ENCODE measurements around the gene RFX2. TPM values are rescaled to one million over a fixed set of nuclear protein-coding genes. Genes with fewer than 3 reads are reported as not detected.

The RFX2 gene
- total and polyA plus RNA-seq, 10 of the 15 experiments (the other 5 are each of a cell fraction or from before 2014, with no cell fraction given): 3.2 to 9.8 (median 4.7) TPM

DNA sequence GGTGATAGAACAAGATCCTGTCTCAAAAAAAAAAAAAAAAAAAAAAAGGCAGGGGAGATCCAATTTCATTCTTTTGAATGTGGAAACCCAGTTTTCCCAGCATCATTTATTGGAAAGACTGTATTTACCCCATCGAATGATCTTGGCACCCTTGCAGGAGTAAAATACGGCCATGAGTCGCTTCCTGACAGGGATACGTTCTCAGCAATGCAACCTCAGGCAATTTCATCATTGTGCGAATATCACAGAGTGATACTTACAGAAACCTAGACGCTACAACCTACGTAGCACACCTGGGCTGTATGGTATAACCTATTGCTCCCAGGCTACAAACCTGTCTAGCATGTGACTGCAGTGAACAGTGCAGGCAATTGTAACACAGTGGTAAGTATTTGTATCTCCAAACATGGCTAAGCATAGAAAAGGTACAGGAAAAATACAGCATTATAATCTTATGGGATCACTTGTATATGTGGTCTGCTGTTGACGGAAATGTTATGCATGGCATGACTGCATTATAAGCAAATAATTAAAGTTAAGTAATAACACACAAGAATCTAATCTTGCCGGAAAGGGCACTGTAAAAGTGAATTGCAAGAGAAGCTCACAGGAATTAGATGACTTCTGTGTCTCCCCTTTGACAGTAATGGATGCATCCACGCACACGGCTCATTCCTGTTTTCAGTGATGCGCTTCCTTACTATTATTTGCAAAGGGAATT lies 24.1 kb downstream of the RFX2 start (continued):
- TF ChIP-seq, protein P1, sequence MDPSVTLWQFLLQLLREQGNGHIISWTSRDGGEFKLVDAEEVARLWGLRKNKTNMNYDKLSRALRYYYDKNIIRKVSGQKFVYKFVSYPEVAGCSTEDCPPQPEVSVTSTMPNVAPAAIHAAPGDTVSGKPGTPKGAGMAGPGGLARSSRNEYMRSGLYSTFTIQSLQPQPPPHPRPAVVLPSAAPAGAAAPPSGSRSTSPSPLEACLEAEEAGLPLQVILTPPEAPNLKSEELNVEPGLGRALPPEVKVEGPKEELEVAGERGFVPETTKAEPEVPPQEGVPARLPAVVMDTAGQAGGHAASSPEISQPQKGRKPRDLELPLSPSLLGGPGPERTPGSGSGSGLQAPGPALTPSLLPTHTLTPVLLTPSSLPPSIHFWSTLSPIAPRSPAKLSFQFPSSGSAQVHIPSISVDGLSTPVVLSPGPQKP (IDR thresholded peaks at IDR 0.05; ENCODE audit: low read depth, low read length): no peak

DNA sequence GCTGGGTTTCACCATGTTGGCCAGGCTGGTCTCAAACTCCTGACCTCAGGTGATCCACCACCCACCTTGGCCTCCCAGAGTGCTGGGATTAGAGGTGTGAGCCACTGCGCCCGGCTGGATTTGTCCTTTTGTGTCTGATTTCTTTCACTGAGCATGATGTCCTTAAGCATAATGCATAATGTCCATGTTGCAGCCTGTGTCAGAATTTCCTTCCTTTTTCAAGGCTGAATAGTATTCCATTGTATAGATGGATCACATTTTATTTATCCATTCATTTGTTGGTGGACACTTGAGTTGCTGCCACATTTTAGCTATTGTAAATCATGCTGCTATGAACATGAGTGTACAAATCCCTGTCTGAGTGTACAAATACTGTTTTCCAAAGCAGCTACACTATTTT lies 25.5 kb downstream of the RFX2 start:
- BruUV-seq (replicated peaks): no TSS peak
- no peaks in the 10 kb centered on the region for H4K20me1 ChIP-seq (ENCODE audit: control insufficient read depth, insufficient read depth)
- no peak overlapping the region for H3K9ac ChIP-seq (ENCODE audit: control insufficient read depth, insufficient read depth, low read length)
- 97% methylated on average over 2 of the region's 2 CpGs for WGBS (ENCODE audit: insufficient coverage, insufficient replicate concordance, low lambda C conversion rate, missing lambda C conversion rate)
- no peak overlapping the region for H3K4me2 ChIP-seq (ENCODE audit: control insufficient read depth, insufficient read depth)
- no peaks in the 10 kb centered on the region for H3K36me3 ChIP-seq (ENCODE audit: control insufficient read depth in 2 of 2, insufficient read depth in 2 of 2, low read length in 1 of 2)
- no peaks in the 10 kb centered on the region for H3K79me2 ChIP-seq (ENCODE audit: control insufficient read depth, insufficient read depth, low read length)
- TF ChIP-seq, protein P2, sequence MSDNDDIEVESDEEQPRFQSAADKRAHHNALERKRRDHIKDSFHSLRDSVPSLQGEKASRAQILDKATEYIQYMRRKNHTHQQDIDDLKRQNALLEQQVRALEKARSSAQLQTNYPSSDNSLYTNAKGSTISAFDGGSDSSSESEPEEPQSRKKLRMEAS (IDR thresholded peaks at IDR 0.05; ENCODE audit: low read depth, low read length): no peak
- no peak for TF ChIP-seq SMARCA5 (IDR thresholded peaks at IDR 0.05)
- no peak for TF ChIP-seq YY1 (IDR thresholded peaks at IDR 0.05; ENCODE audit: low read depth, low read length)
- TF ChIP-seq ASH2L (IDR thresholded peaks at IDR 0.05; ENCODE audit: borderline replicate concordance, low read depth): no peak
- TF ChIP-seq NFIC (IDR thresholded peaks at IDR 0.05; ENCODE audit: low read depth, low read length): no peak
- no peak for TF ChIP-seq TAF1 (IDR thresholded peaks at IDR 0.05; ENCODE audit: borderline replicate concordance, low read depth, low read length)
- no peak for TF ChIP-seq ZNF384 (IDR thresholded peaks at IDR 0.05; ENCODE audit: borderline replicate concordance, low read depth, low read length)
- H3K27me3 ChIP-seq (replicated peaks in 1 of 2; ENCODE audit: control insufficient read depth in 2 of 2, insufficient read depth in 2 of 2, low read length in 1 of 2): no peaks in the 10 kb centered on the region
- ATAC-seq: no peak
- CTCF ChIA-PET: no interaction called here
- intact Hi-C loops (cut with micrococcal nuclease; ENCODE audit: unreplicated experiment) (loop anchor here (5.0 kb wide), 1 partner anchor 42 kb away; no protein-coding TSS in a partner anchor), in situ Hi-C loops (cut with MboI) (no loop called here)
- RAD21 ChIA-PET (ENCODE audit: unreplicated experiment): no interaction called here
- peaks cover 17% of the 10 kb centered on the region for H3K4me1 ChIP-seq (ENCODE audit: control insufficient read depth, insufficient read depth, low read length)
- no peak overlapping the region for H3K4me3 ChIP-seq
- FAIRE-seq: no peak
- no peak overlapping the region for H2AFZ ChIP-seq (ENCODE audit: control insufficient read depth, low read depth, low read length)
- no peaks in the 10 kb centered on the region; the same call in 2 of the 3 replicates for H3K9me3 ChIP-seq (replicated peaks; ENCODE audit: control insufficient read depth, insufficient read depth, low read length)
- SMC1A ChIA-PET (ENCODE audit: uncharacterized antibody, unreplicated experiment): interaction anchor here (1.2 kb wide), 1 partner anchor 8 kb away, joined by 3 read pairs; no protein-coding TSS in a partner anchor
- no peak for DNase-seq (ENCODE audit: low read depth, low spot score)
- H3K27ac ChIP-seq (ENCODE audit: control insufficient read depth, insufficient read depth): no peak overlapping the region
- POLR2A ChIA-PET: interaction anchor here (1.0 kb wide), 1 partner anchor 21 kb away, joined by 3 read pairs; no protein-coding TSS in a partner anchor
